HEK293 (cell line): Measurements from ENCODE around the gene ATG10.

Experiments
- CTCF ChIP-seq: fragments of 450-650 bp; formaldehyde crosslinking; IDR thresholded peaks from 2 replicates; pipeline ENCODE4 v1.5.1; 2016; ENCODE audit warnings: missing biosample characterization, missing genetic modification characterization
- REST ChIP-seq: fragments of 450-650 bp; formaldehyde crosslinking; IDR thresholded peaks from 2 replicates; pipeline ENCODE4 v1.5.1; 2016; ENCODE audit warnings: missing biosample characterization, missing genetic modification characterization
- YY1 ChIP-seq: fragments of 450-650 bp; formaldehyde crosslinking; IDR thresholded peaks from 2 replicates; pipeline ENCODE4 v1.5.1; 2018; ENCODE audit warnings: missing biosample characterization, missing genetic modification characterization
- ZBTB1 ChIP-seq: fragments of 450-650 bp; formaldehyde crosslinking; IDR thresholded peaks from 2 replicates; pipeline ENCODE4 v1.5.1; 2016; ENCODE audit warnings: missing biosample characterization, missing genetic modification characterization
- ZFP41 ChIP-seq: fragments of 450-650 bp; formaldehyde crosslinking; IDR thresholded peaks from 2 replicates; pipeline ENCODE4 v1.5.1; 2016; ENCODE audit warnings: missing biosample characterization, missing genetic modification characterization, borderline replicate concordance
- ZNF274 ChIP-seq, 2 experiments: fragments of 200-500 bp in 1 of 2; fragments of 450-650 bp in 1 of 2; sonication (Bioruptor generic) in 1 of 2; formaldehyde crosslinking in 1 of 2; IDR thresholded peaks; 2 replicates each; pipeline versions ENCODE4 v1.5.1 to v1.6.1; 2014 to 2016; ENCODE audit warnings: borderline replicate concordance in 1 of 2, inconsistent platforms in 1 of 2, low read length in 1 of 2, missing biosample characterization in 1 of 2, missing genetic modification characterization in 1 of 2

DNA sequence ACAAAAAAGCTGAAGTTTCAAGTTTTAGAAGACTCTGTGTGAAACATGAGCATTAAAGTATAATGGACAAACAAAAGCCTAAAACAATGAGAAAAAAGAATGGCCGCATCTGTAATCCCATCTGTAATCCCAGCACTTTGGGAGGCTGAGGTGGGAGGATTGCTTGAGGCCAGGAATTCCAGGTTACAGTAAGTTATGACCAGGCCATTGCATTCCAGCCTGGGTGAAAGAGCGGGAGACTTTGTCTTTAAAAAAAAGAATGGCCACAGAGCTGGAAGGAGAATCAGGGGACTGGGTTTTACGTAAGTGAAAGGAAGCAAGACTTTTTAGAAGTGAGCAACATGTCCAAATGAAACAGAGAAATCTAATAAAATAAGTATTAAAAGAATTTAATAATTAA lies 2.6 kb upstream of the ATG10 start:
- TF ChIP-seq CTCF (no peak), ZFP41 (tag by site-specific recombination) (no peak), REST (tag by site-specific recombination) (no peak), ZNF274 (IDR thresholded peaks at IDR 0.05; ENCODE audit: low read length) (no peak), ZNF274 (tag by site-specific recombination; IDR thresholded peaks at IDR 0.05; ENCODE audit: borderline replicate concordance) (no peak), ZBTB1 (tag by site-specific recombination) (no peak), YY1 (tag by site-specific recombination) (no peak)
